Ovary (tissue), 3 donors: ENCODE results near the gene CCDC27.

Experiments used
- EP300 ChIP-seq: sonication (generic); formaldehyde crosslinking; IDR thresholded peaks from one replicate; pipeline ENCODE4 v1.6.1; 2017; ENCODE audit warnings: antibody characterized with exemption
- POLR2A ChIP-seq: fragments of 450-650 bp; IDR thresholded peaks from one replicate; pipeline ENCODE4 v1.6.1; 2017; ENCODE audit warnings: antibody characterized with exemption, mild to moderate bottlenecking, moderate library complexity
- TF ChIP-seq, protein P1 (sequence below), 3 donors: fragments of 450-650 bp in 2 of 3; fragments of 200-600 bp in 1 of 3; IDR thresholded peaks; one replicate each; pipeline versions ENCODE4 v1.5.1 to v1.8.0; 2016 to 2022; ENCODE audit warnings: antibody characterized with exemption in 3 of 3, mild to moderate bottlenecking in 1 of 3
- donor health status: DM: no; HTN: no; CAD: no.

DNA sequence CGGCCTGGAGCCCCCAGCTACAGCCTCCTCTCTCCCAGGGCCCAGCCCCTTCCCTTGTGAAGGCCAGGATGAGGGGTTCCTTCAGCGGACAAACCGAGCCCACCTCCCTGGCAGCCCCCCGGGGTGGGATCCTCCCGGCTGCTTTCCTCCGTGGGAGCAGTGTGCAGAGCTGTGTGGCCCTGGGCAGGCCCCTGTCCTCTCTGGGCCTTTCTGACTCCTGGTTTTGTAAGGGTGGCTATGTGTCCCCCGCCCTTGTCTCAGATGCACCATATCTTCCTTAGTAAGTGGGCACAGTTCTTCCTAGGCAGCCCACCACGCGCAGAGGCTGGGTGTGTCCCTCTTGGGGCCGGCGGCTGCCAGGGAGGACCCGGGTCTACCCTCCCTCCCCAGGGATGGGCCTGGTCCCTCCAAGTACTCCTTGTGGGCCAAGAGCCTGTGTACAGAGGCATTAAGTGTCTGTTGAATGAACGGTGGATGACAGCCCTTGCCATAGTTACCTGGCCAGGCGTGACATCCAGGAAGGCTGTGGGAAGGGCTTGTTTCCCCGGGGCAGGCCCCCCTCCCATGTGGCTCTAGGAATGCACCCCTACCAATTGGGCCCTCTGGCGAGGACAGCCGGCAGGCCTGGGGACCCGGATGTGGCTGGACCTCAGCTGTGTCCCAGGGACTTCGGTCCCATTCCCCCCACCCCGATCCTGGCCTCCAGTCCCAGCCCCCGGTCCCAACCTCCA is 24.1 kb downstream of the CCDC27 start:
- TF ChIP-seq, protein P1, sequence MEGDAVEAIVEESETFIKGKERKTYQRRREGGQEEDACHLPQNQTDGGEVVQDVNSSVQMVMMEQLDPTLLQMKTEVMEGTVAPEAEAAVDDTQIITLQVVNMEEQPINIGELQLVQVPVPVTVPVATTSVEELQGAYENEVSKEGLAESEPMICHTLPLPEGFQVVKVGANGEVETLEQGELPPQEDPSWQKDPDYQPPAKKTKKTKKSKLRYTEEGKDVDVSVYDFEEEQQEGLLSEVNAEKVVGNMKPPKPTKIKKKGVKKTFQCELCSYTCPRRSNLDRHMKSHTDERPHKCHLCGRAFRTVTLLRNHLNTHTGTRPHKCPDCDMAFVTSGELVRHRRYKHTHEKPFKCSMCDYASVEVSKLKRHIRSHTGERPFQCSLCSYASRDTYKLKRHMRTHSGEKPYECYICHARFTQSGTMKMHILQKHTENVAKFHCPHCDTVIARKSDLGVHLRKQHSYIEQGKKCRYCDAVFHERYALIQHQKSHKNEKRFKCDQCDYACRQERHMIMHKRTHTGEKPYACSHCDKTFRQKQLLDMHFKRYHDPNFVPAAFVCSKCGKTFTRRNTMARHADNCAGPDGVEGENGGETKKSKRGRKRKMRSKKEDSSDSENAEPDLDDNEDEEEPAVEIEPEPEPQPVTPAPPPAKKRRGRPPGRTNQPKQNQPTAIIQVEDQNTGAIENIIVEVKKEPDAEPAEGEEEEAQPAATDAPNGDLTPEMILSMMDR (IDR thresholded peaks at IDR 0.05), result no peak
- TF ChIP-seq POLR2A, result no peak
- TF ChIP-seq EP300, result no peak
